ENCODE measurements around the gene ADGRB3. TPM values are rescaled to one million over a fixed set of nuclear protein-coding genes. Genes with fewer than 3 reads are reported as not detected.

The ADGRB3 gene
- total RNA-seq, 1 donor from 2014 or later: 1.5 TPM

DNA sequence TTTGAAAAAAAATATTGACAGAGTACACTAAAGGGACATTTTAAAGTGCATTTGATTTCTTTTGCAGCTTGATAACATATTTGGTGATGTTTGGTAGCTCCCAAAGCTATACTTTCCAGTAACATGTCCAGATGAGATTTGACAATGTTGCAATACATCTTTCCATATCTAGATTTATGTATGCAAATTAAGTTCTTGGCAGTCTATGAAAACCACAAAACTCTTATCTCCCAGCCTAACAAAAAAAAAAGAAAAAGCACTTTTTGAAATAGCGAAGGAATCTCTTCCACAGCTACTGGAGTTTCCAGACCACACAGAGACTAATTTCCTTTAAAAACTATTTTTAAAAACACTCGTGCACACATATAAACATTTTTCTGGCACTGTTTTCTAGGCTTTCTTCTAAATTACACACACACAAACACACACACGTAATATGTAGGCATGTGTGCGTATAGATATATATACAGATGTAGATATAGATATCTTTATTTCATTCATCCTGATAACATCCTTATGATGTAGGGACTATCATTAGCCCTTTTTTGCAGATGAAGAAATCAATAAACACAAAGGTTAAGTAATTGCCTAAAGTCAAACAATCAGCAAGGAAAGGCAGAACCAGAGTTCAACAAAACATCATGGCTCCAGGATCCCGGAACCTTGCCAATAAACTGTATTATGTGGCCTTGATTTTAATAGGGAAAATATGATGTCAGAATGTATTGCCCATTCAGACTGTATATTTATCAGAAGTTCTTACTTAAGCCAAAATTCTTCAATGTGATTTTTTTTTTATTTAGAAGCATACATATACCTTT lies 93.3 kb downstream of the ADGRB3 start:
- Histone ChIP-seq H3K36me3 (no peaks in the 10 kb centered on the region), H3K27ac (replicated peaks) (peak overlapping the region; percentile 25), H3K4me3 (no peak overlapping the region), H3K4me1 (no peaks in the 10 kb centered on the region), H3K9me3 (replicated peaks) (no peaks in the 10 kb centered on the region), H3K27me3 (ENCODE audit: low read depth) (no peaks in the 10 kb centered on the region)
- intact Hi-C loops (cut with micrococcal nuclease): no loop called here
- TF ChIP-seq, protein P1, sequence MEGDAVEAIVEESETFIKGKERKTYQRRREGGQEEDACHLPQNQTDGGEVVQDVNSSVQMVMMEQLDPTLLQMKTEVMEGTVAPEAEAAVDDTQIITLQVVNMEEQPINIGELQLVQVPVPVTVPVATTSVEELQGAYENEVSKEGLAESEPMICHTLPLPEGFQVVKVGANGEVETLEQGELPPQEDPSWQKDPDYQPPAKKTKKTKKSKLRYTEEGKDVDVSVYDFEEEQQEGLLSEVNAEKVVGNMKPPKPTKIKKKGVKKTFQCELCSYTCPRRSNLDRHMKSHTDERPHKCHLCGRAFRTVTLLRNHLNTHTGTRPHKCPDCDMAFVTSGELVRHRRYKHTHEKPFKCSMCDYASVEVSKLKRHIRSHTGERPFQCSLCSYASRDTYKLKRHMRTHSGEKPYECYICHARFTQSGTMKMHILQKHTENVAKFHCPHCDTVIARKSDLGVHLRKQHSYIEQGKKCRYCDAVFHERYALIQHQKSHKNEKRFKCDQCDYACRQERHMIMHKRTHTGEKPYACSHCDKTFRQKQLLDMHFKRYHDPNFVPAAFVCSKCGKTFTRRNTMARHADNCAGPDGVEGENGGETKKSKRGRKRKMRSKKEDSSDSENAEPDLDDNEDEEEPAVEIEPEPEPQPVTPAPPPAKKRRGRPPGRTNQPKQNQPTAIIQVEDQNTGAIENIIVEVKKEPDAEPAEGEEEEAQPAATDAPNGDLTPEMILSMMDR (IDR thresholded peaks at IDR 0.05; ENCODE audit: borderline replicate concordance): no peak
- DNase-seq: no peak

DNA sequence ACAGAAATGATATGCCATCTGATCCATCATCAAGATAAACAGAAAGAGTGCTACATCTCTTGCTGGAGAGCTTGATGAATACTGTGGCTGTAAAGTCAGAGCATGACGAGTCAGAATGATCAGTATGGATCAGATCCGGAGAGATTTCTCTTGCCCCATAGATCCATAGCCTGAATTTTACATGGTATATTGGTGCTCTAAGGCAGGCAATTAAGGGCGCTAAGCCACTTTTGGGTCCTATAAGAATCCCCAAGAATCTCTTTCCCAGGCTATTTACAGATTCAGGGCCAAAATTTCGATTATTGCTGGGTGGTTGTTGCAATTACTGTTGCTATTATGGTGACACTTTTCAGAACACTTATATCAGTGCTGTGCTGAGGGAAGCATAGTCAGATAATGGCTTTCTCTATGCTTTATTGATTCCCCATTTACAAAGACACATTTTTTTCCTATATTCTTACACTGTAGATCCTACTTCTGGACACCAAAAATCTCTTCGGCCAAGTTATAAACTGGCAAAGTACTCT lies 94.4 kb downstream of the ADGRB3 start:
- DNase-seq: no peak
- Histone ChIP-seq H3K36me3 (no peaks in the 10 kb centered on the region), H3K27ac (replicated peaks) (no peak overlapping the region), H3K4me3 (no peak overlapping the region), H3K27me3 (ENCODE audit: low read depth) (no peaks in the 10 kb centered on the region), H3K9me3 (replicated peaks) (no peaks in the 10 kb centered on the region), H3K4me1 (no peaks in the 10 kb centered on the region)
- intact Hi-C loops (cut with micrococcal nuclease): no loop called here
- TF ChIP-seq, protein P1 (IDR thresholded peaks at IDR 0.05; ENCODE audit: borderline replicate concordance): no peak

GRCh38 chr6:68730291-68731054 lies 95.4 kb downstream of the ADGRB3 start:
- H3K27ac ChIP-seq (replicated peaks): no peak overlapping the region
- intact Hi-C loops (cut with micrococcal nuclease): no loop called here
- H3K27me3 ChIP-seq (ENCODE audit: low read depth): no peaks in the 10 kb centered on the region
- no peaks in the 10 kb centered on the region for H3K4me1 ChIP-seq
- H3K9me3 ChIP-seq (replicated peaks): no peaks in the 10 kb centered on the region
- no peaks in the 10 kb centered on the region for H3K36me3 ChIP-seq
- DNase-seq: no peak
- TF ChIP-seq, protein P1 (IDR thresholded peaks at IDR 0.05; ENCODE audit: borderline replicate concordance): no peak
- no peak overlapping the region for H3K4me3 ChIP-seq

- no peak overlapping the region for H3K27ac ChIP-seq (replicated peaks)
- no peaks in the 10 kb centered on the region for H3K27me3 ChIP-seq (ENCODE audit: low read depth)
- no peak overlapping the region for H3K4me3 ChIP-seq
- intact Hi-C loops (cut with micrococcal nuclease): no loop called here
- no peaks in the 10 kb centered on the region for H3K9me3 ChIP-seq (replicated peaks)
- DNase-seq: no peak
- H3K36me3 ChIP-seq: no peaks in the 10 kb centered on the region
- no peaks in the 10 kb centered on the region for H3K4me1 ChIP-seq
- TF ChIP-seq, protein P1 (IDR thresholded peaks at IDR 0.05; ENCODE audit: borderline replicate concordance): no peak
Measured at GRCh38 chr6:68732423-68732822, 97.3 kb downstream of the ADGRB3 start.

- H3K9me3 ChIP-seq (replicated peaks): no peaks in the 10 kb centered on the region
- H3K27ac ChIP-seq (replicated peaks): no peak overlapping the region
- no peak for DNase-seq
- intact Hi-C loops (cut with micrococcal nuclease): no loop called here
- no peaks in the 10 kb centered on the region for H3K4me1 ChIP-seq
- H3K4me3 ChIP-seq: no peak overlapping the region
- no peaks in the 10 kb centered on the region for H3K36me3 ChIP-seq
- TF ChIP-seq, protein P1 (IDR thresholded peaks at IDR 0.05; ENCODE audit: borderline replicate concordance): no peak
- H3K27me3 ChIP-seq (ENCODE audit: low read depth): no peaks in the 10 kb centered on the region
Measured at GRCh38 chr6:68735866-68736265, 100.8 kb downstream of the ADGRB3 start.
